Testis (tissue), 2 donors: ENCODE data around the gene USP27X.

Experiments
- POLR2A ChIP-seq: fragments of 450-650 bp; IDR thresholded peaks from one replicate; pipeline ENCODE4 v1.6.1; 2017; ENCODE audit warnings: antibody characterized with exemption, mild to moderate bottlenecking, moderate library complexity
- TF ChIP-seq, protein P1 (sequence below), 3 experiments: fragments of 450-650 bp in 2 of 3; fragments of 200-600 bp in 1 of 3; sonication (generic) in 1 of 3; IDR thresholded peaks; one replicate each; pipeline ENCODE4 v1.5.1; 2016 to 2019; ENCODE audit warnings: antibody characterized with exemption in 3 of 3, mild to moderate bottlenecking in 2 of 3, moderate library complexity in 1 of 3

DNA sequence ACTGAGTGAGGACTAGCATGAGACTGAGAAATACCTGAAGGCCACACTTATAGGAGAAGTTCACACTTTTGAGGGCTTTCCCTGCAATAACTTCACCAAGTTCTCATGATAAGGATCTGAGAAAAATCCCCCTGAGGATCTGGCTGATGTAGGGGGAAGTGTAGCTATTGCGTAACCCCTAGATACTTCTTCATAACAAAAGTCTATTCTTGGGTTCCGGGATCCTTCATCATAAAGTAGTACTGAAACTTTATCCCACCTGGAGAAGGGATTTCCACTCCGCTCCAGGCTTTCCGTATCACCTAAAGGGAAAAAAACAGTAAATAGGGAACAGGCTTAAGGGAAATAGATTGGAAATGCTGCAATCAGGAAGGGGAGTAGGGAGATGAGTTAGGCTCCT lies 13.3 kb downstream of the USP27X start:
- TF ChIP-seq POLR2A = no peak
- TF ChIP-seq, protein P1, sequence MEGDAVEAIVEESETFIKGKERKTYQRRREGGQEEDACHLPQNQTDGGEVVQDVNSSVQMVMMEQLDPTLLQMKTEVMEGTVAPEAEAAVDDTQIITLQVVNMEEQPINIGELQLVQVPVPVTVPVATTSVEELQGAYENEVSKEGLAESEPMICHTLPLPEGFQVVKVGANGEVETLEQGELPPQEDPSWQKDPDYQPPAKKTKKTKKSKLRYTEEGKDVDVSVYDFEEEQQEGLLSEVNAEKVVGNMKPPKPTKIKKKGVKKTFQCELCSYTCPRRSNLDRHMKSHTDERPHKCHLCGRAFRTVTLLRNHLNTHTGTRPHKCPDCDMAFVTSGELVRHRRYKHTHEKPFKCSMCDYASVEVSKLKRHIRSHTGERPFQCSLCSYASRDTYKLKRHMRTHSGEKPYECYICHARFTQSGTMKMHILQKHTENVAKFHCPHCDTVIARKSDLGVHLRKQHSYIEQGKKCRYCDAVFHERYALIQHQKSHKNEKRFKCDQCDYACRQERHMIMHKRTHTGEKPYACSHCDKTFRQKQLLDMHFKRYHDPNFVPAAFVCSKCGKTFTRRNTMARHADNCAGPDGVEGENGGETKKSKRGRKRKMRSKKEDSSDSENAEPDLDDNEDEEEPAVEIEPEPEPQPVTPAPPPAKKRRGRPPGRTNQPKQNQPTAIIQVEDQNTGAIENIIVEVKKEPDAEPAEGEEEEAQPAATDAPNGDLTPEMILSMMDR (IDR thresholded peaks at IDR 0.05) = no peak
